Measurements from ENCODE around the gene SLC26A4.

SLC26A4 gene

GRCh38 chr7:107746006-107746405 is 85.4 kb downstream of the SLC26A4 start:
- DNase-seq (ENCODE audit: low read depth, low spot score): no peak

GRCh38 chr7:107751113-107751512 is 90.5 kb downstream of the SLC26A4 start:
- no peak for DNase-seq (ENCODE audit: low read depth, low spot score)

- no peak for DNase-seq (ENCODE audit: low read depth, low spot score)
Measured at GRCh38 chr7:107754642-107755041, 94.0 kb downstream of the SLC26A4 start.

- DNase-seq (ENCODE audit: low read depth, low spot score): no peak
Measured at GRCh38 chr7:107758667-107759066, 98.0 kb downstream of the SLC26A4 start.

- DNase-seq (ENCODE audit: low read depth, low spot score): no peak
Measured at GRCh38 chr7:107767391-107767790, 106.8 kb downstream of the SLC26A4 start.

Measured in astrocyte of the hippocampus (primary cell).